Measurements from ENCODE around the gene PDGFA.
"Not testable (repeated sequence)": the region's sequence is repeated elsewhere in the genome, so short reads cannot be mapped to it uniquely, and the experiment has no call there.

Gene PDGFA

GRCh38 chr7:552151-552867 lies 32.7 kb upstream of the PDGFA start:
- DNase-seq (ENCODE audit: low read depth) = not testable (repeated sequence)

GRCh38 chr7:551615-551970 lies 31.9 kb upstream of the PDGFA start:
- DNase-seq (ENCODE audit: low read depth) = not testable (repeated sequence)

GRCh38 chr7:550881-551614 lies 31.4 kb upstream of the PDGFA start:
- DNase-seq (ENCODE audit: low read depth) = no peak

GRCh38 chr7:549891-550625 lies 30.4 kb upstream of the PDGFA start:
- DNase-seq (ENCODE audit: low read depth) = no peak

- no peak for DNase-seq (ENCODE audit: low read depth)
These were observed 29.6 kb upstream of the PDGFA start for GRCh38 chr7:549066-549890.

- DNase-seq (ENCODE audit: low read depth) = no peak
These were observed 28.8 kb upstream of the PDGFA start for GRCh38 chr7:548401-548800.

GRCh38 chr7:545470-545869 lies 25.8 kb upstream of the PDGFA start:
- no peak for DNase-seq (ENCODE audit: low read depth)

GRCh38 chr7:544338-545221 lies 24.9 kb upstream of the PDGFA start:
- DNase-seq (ENCODE audit: low read depth) = no peak

- DNase-seq (ENCODE audit: low read depth) = no peak
These were observed 24.1 kb upstream of the PDGFA start for GRCh38 chr7:543501-544337.

GRCh38 chr7:542713-543500 lies 23.3 kb upstream of the PDGFA start:
- peak; percentile 49 for DNase-seq (ENCODE audit: low read depth)

GRCh38 chr7:542131-542712 lies 22.6 kb upstream of the PDGFA start:
- no peak for DNase-seq (ENCODE audit: low read depth)

- DNase-seq (ENCODE audit: low read depth) = no peak
These were observed 22.0 kb upstream of the PDGFA start for GRCh38 chr7:541661-542060.

- DNase-seq (ENCODE audit: low read depth) = no peak
These were observed 21.4 kb upstream of the PDGFA start for GRCh38 chr7:540997-541396.

- no peak for DNase-seq (ENCODE audit: low read depth)
These were observed 20.9 kb upstream of the PDGFA start for GRCh38 chr7:540579-540978.

GRCh38 chr7:539731-540411 lies 20.2 kb upstream of the PDGFA start:
- DNase-seq (ENCODE audit: low read depth) = no peak

- no peak for DNase-seq (ENCODE audit: low read depth)
These were observed 19.4 kb upstream of the PDGFA start for GRCh38 chr7:538764-539685.

- DNase-seq (ENCODE audit: low read depth) = no peak
These were observed 18.4 kb upstream of the PDGFA start for GRCh38 chr7:537911-538634.
